Measurements from ENCODE around the gene ZNF768. TPM values are rescaled to one million over a fixed set of nuclear protein-coding genes. Genes with fewer than 3 reads are reported as not detected.

ZNF768 gene
- total and polyA plus RNA-seq, 2 donors (not counting 1 experiment from before 2014, with no cell fraction given), result 24.8 to 36.5 TPM

DNA sequence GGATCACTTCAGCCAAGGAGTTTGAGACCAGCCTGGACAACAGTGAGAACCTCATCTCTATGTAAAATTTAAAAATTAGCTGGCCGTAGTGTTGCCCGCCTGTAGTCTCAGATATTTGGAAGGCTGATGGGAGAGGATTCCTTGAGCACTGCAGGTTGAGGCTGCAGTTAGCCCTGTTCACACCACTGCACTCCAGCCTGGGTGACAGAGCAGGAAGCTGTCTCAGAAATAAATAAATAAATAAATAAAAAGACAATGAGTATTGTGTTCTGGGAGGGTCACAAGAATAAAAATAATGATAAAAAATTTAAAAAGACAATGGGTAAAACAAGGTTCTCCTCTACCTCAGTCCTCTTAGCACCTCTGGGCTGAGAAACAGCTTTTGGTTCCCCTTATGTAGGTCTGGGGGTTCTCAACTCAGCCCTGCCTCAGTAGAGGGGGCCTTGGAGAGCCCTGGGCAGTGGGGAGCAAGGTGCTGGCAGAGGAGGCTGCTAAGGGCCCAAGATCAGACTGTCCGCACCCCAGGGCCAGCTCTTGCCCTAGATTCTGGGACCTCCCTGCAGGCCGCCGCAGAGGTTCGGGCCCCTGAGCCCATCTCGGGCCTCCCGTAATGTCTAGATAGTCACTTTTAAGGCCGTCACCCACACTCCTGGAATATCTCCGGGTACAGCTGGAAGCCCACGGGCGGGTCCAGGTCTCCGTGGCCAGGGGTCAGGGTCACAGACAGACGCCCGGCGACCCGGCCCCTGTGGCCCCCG, 28.4 kb upstream of the ZNF768 start:
- ChIA-PET POLR2A (interaction anchor here (0.7 to 1.0 kb wide), 2 partner anchors 20 to 31 kb away, joined by 3 to 4 read pairs; partner anchors contain the start of genes ZNF747 and ZNF785), CTCF (interaction anchor here (1.0 to 1.1 kb wide), 2 partner anchors 18 to 44 kb away, joined by 3 read pairs; no protein-coding TSS in a partner anchor)
- Histone ChIP-seq H2AFZ (ENCODE audit: insufficient read depth, low read depth, low read length, poor library complexity, severe bottlenecking) (no peak overlapping the region), H3K36me3 (replicated peaks in 1 of 2; ENCODE audit: control extremely low read depth in 1 of 2, control insufficient read depth in 1 of 2, extremely low read depth in 1 of 2, insufficient read depth in 2 of 2, low read length in 1 of 2) (peaks cover 0 to 17% of the 10 kb centered on the region in 2 experiments), H4K20me1 (ENCODE audit: control insufficient read depth, insufficient read depth, low read length, poor library complexity, severe bottlenecking) (no peaks in the 10 kb centered on the region), H3K9me3 (ENCODE audit: control extremely low read depth in 1 of 3, control insufficient read depth in 2 of 3, insufficient read depth in 1 of 3, low read length in 2 of 3) (peaks cover 0 to 6% (median 0%) of the 10 kb centered on the region in 3 donors), H3K27me3 (replicated peaks in 1 of 4; ENCODE audit: control extremely low read depth in 1 of 4, control insufficient read depth in 3 of 4, insufficient read depth in 4 of 4, low read length in 3 of 4) (no peaks in the 10 kb centered on the region), H3K4me1 (ENCODE audit: control insufficient read depth in 2 of 2, insufficient read depth in 2 of 2, low read length in 2 of 2) (peaks cover 10 to 24% of the 10 kb centered on the region in 2 donors), H3K4me2 (replicated peaks; ENCODE audit: low read depth, low read length, poor library complexity, severe bottlenecking) (no peak overlapping the region), H3K9ac (ENCODE audit: low read length) (no peak overlapping the region), H3K27ac (ENCODE audit: low read length in 2 of 2) (no peak overlapping the region), H3K79me2 (ENCODE audit: control insufficient read depth, insufficient read depth, low read length) (peaks cover 58% of the 10 kb centered on the region), H3K4me3 (ENCODE audit: control extremely low read depth in 1 of 5, extremely low read depth in 1 of 5, insufficient read depth in 1 of 5, low read depth in 2 of 5, low read length in 4 of 5) (no peak overlapping the region)
- H3K4me1 Mint-ChIP-seq, result peaks cover 38% of the 10 kb centered on the region
- no peak overlapping the region for H3K4me3 Mint-ChIP-seq
- TF ChIP-seq, protein P1, sequence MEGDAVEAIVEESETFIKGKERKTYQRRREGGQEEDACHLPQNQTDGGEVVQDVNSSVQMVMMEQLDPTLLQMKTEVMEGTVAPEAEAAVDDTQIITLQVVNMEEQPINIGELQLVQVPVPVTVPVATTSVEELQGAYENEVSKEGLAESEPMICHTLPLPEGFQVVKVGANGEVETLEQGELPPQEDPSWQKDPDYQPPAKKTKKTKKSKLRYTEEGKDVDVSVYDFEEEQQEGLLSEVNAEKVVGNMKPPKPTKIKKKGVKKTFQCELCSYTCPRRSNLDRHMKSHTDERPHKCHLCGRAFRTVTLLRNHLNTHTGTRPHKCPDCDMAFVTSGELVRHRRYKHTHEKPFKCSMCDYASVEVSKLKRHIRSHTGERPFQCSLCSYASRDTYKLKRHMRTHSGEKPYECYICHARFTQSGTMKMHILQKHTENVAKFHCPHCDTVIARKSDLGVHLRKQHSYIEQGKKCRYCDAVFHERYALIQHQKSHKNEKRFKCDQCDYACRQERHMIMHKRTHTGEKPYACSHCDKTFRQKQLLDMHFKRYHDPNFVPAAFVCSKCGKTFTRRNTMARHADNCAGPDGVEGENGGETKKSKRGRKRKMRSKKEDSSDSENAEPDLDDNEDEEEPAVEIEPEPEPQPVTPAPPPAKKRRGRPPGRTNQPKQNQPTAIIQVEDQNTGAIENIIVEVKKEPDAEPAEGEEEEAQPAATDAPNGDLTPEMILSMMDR (IDR thresholded peaks at IDR 0.05), result no peak
- no peak for TF ChIP-seq EZH2 (IDR thresholded peaks at IDR 0.05; ENCODE audit: borderline replicate concordance, insufficient read depth, low read depth, low read length, poor library complexity, severe bottlenecking)
- ATAC-seq (ENCODE audit: low read depth) (no peak), DNase-seq (no peak)
- H3K9me3 Mint-ChIP-seq (ENCODE audit: insufficient read depth), result no peaks in the 10 kb centered on the region
- no peak overlapping the region for H3K27ac Mint-ChIP-seq
- 97% methylated on average over 17 of the region's 18 CpGs for WGBS (ENCODE audit: insufficient coverage)
- no peaks in the 10 kb centered on the region for H3K27me3 Mint-ChIP-seq
- intact Hi-C loops (cut with micrococcal nuclease), result loop anchor here (5.0 kb wide), 1 partner anchor 903 kb away; the partner anchor contains the start of gene ARMC5

DNA sequence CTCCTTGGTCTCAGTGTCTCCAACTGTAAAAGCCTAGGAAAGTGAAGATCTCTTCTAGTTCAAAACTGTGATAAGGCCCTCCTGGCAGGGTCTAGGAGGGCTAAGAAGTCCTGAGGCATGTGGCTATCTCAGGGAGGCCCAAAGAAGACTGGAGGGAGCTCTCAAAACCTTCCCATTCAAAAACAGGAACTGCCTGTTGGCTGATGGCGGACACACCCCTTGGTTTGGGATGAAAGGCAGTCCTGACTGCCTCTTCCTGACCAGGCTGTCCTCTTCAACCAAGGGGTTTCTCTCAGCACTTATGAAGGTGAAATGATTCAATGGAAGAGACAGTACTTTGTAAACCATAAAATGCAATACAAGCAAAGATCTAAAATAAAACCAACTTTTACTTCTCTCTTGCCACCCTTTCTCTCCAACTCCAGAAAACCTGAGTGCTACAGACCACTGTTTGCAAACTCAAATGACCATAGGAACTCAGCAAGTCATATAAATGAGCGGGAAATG, 27.1 kb upstream of the ZNF768 start:
- TF ChIP-seq, protein P1 (IDR thresholded peaks at IDR 0.05), result no peak
- no peak for TF ChIP-seq EZH2 (IDR thresholded peaks at IDR 0.05; ENCODE audit: borderline replicate concordance, insufficient read depth, low read depth, low read length, poor library complexity, severe bottlenecking)

More for the DNA sequence above, 27.1 kb upstream of the ZNF768 start:
- Histone ChIP-seq H4K20me1 (ENCODE audit: control insufficient read depth, insufficient read depth, low read length, poor library complexity, severe bottlenecking) (no peaks in the 10 kb centered on the region), H3K79me2 (ENCODE audit: control insufficient read depth, insufficient read depth, low read length) (peaks cover 70% of the 10 kb centered on the region), H3K4me3 (ENCODE audit: control extremely low read depth in 1 of 5, extremely low read depth in 1 of 5, insufficient read depth in 1 of 5, low read depth in 2 of 5, low read length in 4 of 5) (no peak overlapping the region), H3K9me3 (ENCODE audit: control extremely low read depth in 1 of 3, control insufficient read depth in 2 of 3, insufficient read depth in 1 of 3, low read length in 2 of 3) (no peaks in the 10 kb centered on the region), H2AFZ (ENCODE audit: insufficient read depth, low read depth, low read length, poor library complexity, severe bottlenecking) (no peak overlapping the region), H3K4me1 (ENCODE audit: control insufficient read depth in 2 of 2, insufficient read depth in 2 of 2, low read length in 2 of 2) (peaks cover 6 to 18% of the 10 kb centered on the region in 2 donors), H3K36me3 (replicated peaks in 1 of 2; ENCODE audit: control extremely low read depth in 1 of 2, control insufficient read depth in 1 of 2, extremely low read depth in 1 of 2, insufficient read depth in 2 of 2, low read length in 1 of 2) (peaks cover 0 to 17% of the 10 kb centered on the region in 2 experiments), H3K9ac (ENCODE audit: low read length) (no peak overlapping the region), H3K27ac (ENCODE audit: low read length in 2 of 2) (peak overlapping the region in 1 of 2 donors; percentile 35), H3K4me2 (replicated peaks; ENCODE audit: low read depth, low read length, poor library complexity, severe bottlenecking) (no peak overlapping the region), H3K27me3 (replicated peaks in 1 of 4; ENCODE audit: control extremely low read depth in 1 of 4, control insufficient read depth in 3 of 4, insufficient read depth in 4 of 4, low read length in 3 of 4) (no peaks in the 10 kb centered on the region)
- Mint-ChIP-seq H3K4me1 (peaks cover 27% of the 10 kb centered on the region), H3K27ac (peak overlapping the region; percentile 41), H3K9me3 (ENCODE audit: insufficient read depth) (no peaks in the 10 kb centered on the region), H3K27me3 (no peaks in the 10 kb centered on the region), H3K4me3 (no peak overlapping the region)
- DNase-seq (no peak), ATAC-seq (ENCODE audit: low read depth) (no peak)
- WGBS (ENCODE audit: insufficient coverage), result 100% methylated on average over 1 of the region's 2 CpGs
- ChIA-PET POLR2A (no interaction called here), CTCF (no interaction called here)
- intact Hi-C loops (cut with micrococcal nuclease), result no loop called here
